Measurements from ENCODE around the gene KDM4B. TPM values are rescaled to one million over a fixed set of nuclear protein-coding genes. Genes with fewer than 3 reads are reported as not detected.

Gene KDM4B
- total RNA-seq, 1 experiment from 2014 or later, result 43.7 TPM

DNA sequence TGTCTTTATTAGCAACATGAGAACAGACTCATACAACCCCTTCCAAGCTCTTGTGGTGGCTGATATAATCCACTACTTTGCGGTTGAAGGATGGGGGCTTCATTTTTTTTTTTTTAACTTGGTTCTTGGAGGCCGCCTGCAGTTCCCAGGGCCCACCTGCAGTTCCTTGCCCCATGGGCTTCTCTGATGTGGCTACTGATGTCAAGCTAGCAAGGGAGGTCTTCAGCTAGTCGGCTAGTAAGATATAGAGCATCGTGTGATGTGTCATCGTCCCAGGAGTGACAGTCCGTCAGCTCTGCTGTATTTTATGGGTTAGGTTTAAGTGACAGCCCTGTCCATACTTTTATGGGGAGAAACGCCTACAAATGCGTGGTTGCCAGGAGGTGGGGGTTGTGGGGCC is 33.5 kb upstream of the KDM4B start:
- Histone ChIP-seq H2BK120ac (ENCODE audit: low read depth, low read length, poor library complexity, severe bottlenecking) (no peak overlapping the region), H3K18ac (ENCODE audit: insufficient read length, low read depth, low read length) (no peak overlapping the region), H3K9me3 (ENCODE audit: control insufficient read depth, low read depth, low read length) (no peaks in the 10 kb centered on the region), H3K4ac (ENCODE audit: low read depth, low read length) (no peak overlapping the region), H4K20me1 (ENCODE audit: control insufficient read depth, insufficient read depth, insufficient read length) (no peaks in the 10 kb centered on the region), H2BK15ac (ENCODE audit: low read depth, low read length) (no peak overlapping the region), H3K27me3 (ENCODE audit: insufficient read depth, low read length) (no peaks in the 10 kb centered on the region), H3T11ph (ENCODE audit: low read length) (no peak overlapping the region), H3K4me2 (ENCODE audit: insufficient read depth, insufficient read length, low read length) (no peak overlapping the region), H3K27ac (ENCODE audit: insufficient read length, low read depth, low read length) (no peak overlapping the region), H2AFZ (ENCODE audit: low read length) (no peak overlapping the region), H3K9ac (ENCODE audit: extremely low read depth, insufficient read length, low read length) (no peak overlapping the region), H4K5ac (ENCODE audit: insufficient read length, low read depth, low read length) (no peak overlapping the region), H3K79me1 (ENCODE audit: insufficient read depth, low read depth, low read length, poor library complexity, severe bottlenecking) (no peaks in the 10 kb centered on the region), H3K4me1 (ENCODE audit: insufficient read depth, low read length) (no peaks in the 10 kb centered on the region), H2BK12ac (ENCODE audit: insufficient read length, low read depth, low read length) (no peak overlapping the region), H2BK20ac (ENCODE audit: low read depth, low read length, poor library complexity, severe bottlenecking) (no peak overlapping the region), H4K8ac (replicated peaks; ENCODE audit: insufficient read length, low read depth, low read length) (no peak overlapping the region), H2BK5ac (ENCODE audit: insufficient read length, low read length) (no peak overlapping the region), H3K56ac (ENCODE audit: insufficient read length, low read depth, low read length) (no peak overlapping the region), H2AK5ac (ENCODE audit: insufficient read length, low read length) (no peak overlapping the region), H4K91ac (ENCODE audit: insufficient read length, low read depth, low read length) (no peak overlapping the region), H3K79me2 (ENCODE audit: insufficient read depth, low read length) (no peaks in the 10 kb centered on the region; the same call in 1 of the 2 replicates), H3K14ac (ENCODE audit: insufficient read depth, low read length) (no peak overlapping the region), H3K23ac (ENCODE audit: insufficient read length, low read depth, low read length) (no peak overlapping the region), H3K23me2 (ENCODE audit: insufficient read length, low read depth, low read length, poor library complexity, severe bottlenecking) (no peaks in the 10 kb centered on the region)
- no CpG with 5 or more reads among the region's 8 CpGs for WGBS (ENCODE audit: extremely low coverage, insufficient read length, low lambda C conversion rate)
- Mint-ChIP-seq H3K4me3 (no peak overlapping the region), H3K27ac (peak overlapping the region in 1 of 3 experiments; percentile 44; a peak in 1 of 7 replicates), H3K27me3 (ENCODE audit: low read depth) (no peaks in the 10 kb centered on the region), H3K4me1 (no peaks in the 10 kb centered on the region), H3K9me3 (no peaks in the 10 kb centered on the region), H3K36me3 (ENCODE audit: insufficient read depth in 1 of 3, low read depth in 3 of 3) (peaks cover 30 to 84% (median 72%) of the 10 kb centered on the region in 3 experiments)
- no peak for TF ChIP-seq CTCF (conservative IDR thresholded peaks at IDR 0.05)
- DNase-seq, result no peak
